Keratinocyte (primary cell): ENCODE data around the gene FEM1A. TPM values are rescaled to one million over a fixed set of nuclear protein-coding genes. Genes with fewer than 3 reads are reported as not detected.

ENCODE experiments used
- DNase-seq: peaks from one replicate; pipeline ENCODE4 v3.0.0-alpha.2; 2011; ENCODE audit warnings: low read depth, missing footprints, low spot score
- FAIRE-seq: peaks from 2 replicates; lab custom pipeline; 2011; peaks lifted over from hg19 to GRCh38; lab: Jason Lieb, UNC
- H2AFZ ChIP-seq: 2 replicates; pipeline ENCODE4 v1.6.0; 2012; ENCODE audit warnings: low read length, control low read depth, inconsistent platforms; ENCODE audit not compliant: control insufficient read depth
- H3K27ac ChIP-seq: 2 replicates; pipeline ENCODE4 v1.5.1; 2011; ENCODE audit warnings: low read length; ENCODE audit not compliant: control insufficient read depth, insufficient read depth
- H3K27me3 ChIP-seq: 3 replicates; pipeline ENCODE4 v1.6.0; 2011; ENCODE audit warnings: low read length; ENCODE audit not compliant: control insufficient read depth, insufficient read depth; ENCODE audit errors: extremely low read depth
- H3K36me3 ChIP-seq, 2 experiments: 2 replicates in 1 of 2; 3 replicates in 1 of 2; pipeline ENCODE4 v1.5.1; 2011; ENCODE audit warnings: low read length in 2 of 2, mild to moderate bottlenecking in 1 of 2; ENCODE audit not compliant: control insufficient read depth in 2 of 2, insufficient read depth in 2 of 2; ENCODE audit errors: extremely low read depth in 1 of 2
- H3K4me1 ChIP-seq: 3 replicates; pipeline ENCODE4 v1.5.1; 2011; ENCODE audit warnings: low read length; ENCODE audit not compliant: control insufficient read depth, insufficient read depth; ENCODE audit errors: extremely low read depth
- H3K4me2 ChIP-seq: 3 replicates; pipeline ENCODE4 v1.6.0; 2011; ENCODE audit warnings: low read depth, low read length; ENCODE audit not compliant: control insufficient read depth, insufficient read depth; ENCODE audit errors: extremely low read depth
- H3K4me3 ChIP-seq, 3 experiments: fragments of 200-600 bp in 1 of 3; sonication (generic) in 1 of 3; 2 replicates in 2 of 3; 3 replicates in 1 of 3; pipeline ENCODE4 v1.5.1; 2011 to 2016; ENCODE audit warnings: low read length in 3 of 3, mild to moderate bottlenecking in 3 of 3, control low read depth in 2 of 3, inconsistent platforms in 1 of 3, low read depth in 1 of 3, mixed read lengths in 1 of 3, mixed run types in 1 of 3, moderate library complexity in 1 of 3; ENCODE audit not compliant: control insufficient read depth in 2 of 3, insufficient read depth in 2 of 3; ENCODE audit errors: extremely low read depth in 1 of 3
- H3K79me2 ChIP-seq: 2 replicates; pipeline ENCODE4 v1.6.0; 2012; ENCODE audit warnings: low read length; ENCODE audit not compliant: control insufficient read depth, insufficient read depth
- H3K9ac ChIP-seq: 3 replicates; pipeline ENCODE4 v1.6.0; 2011; ENCODE audit warnings: low read length; ENCODE audit not compliant: control insufficient read depth, insufficient read depth; ENCODE audit errors: extremely low read depth
- H3K9me1 ChIP-seq: 3 replicates; pipeline ENCODE4 v1.6.0; 2011; ENCODE audit warnings: low read length; ENCODE audit not compliant: control insufficient read depth, insufficient read depth; ENCODE audit errors: extremely low read depth
- H3K9me3 ChIP-seq: 2 replicates; pipeline ENCODE4 v1.5.1; 2012; ENCODE audit warnings: low read depth, low read length; ENCODE audit not compliant: control insufficient read depth
- H4K20me1 ChIP-seq: 3 replicates; pipeline ENCODE4 v1.6.0; 2011; ENCODE audit warnings: low read length; ENCODE audit not compliant: control insufficient read depth, insufficient read depth; ENCODE audit errors: extremely low read depth
- EZH2 ChIP-seq: IDR thresholded peaks from one replicate; pipeline ENCODE4 v1.6.1; 2012; ENCODE audit warnings: inconsistent platforms, mild to moderate bottlenecking, low read length, moderate library complexity
- dilution Hi-C: fragments of 300-500 bp; cut with MboI; formaldehyde crosslinking; loops from one replicate; pipeline ENCODE4 v1.7.0; 2020; ENCODE audit warnings: low sequenced_read_pairs; ENCODE audit not compliant: extremely low pct_ligation_motif_present
- polyA plus RNA-seq, 5 experiments: library from polyadenylated mRNA; depleted of rRNA in 3 of 5; stranded (reverse) in 3 of 5; stranded (forward) in 1 of 5; unstranded in 1 of 5; fragments of >200 nt; gene quantifications; 1 replicate in 1 of 5; 2 replicates in 3 of 5; 3 replicates in 1 of 5; pipeline versions ENCODE4 v1.2.1 to v1.2.3, GENCODE V29; 2011 to 2012; ENCODE audit warnings: missing spikeins in 2 of 5, low read depth in 1 of 5, low replicate concordance in 1 of 5
- TF ChIP-seq, protein P1 (sequence below), 3 experiments: IDR thresholded peaks in 1 of 3; conservative IDR thresholded peaks in 1 of 3; optimal IDR thresholded peaks in 1 of 3; 2 replicates in 2 of 3; 3 replicates in 1 of 3; pipeline versions ENCODE3 to v1.5.1; 2011; ENCODE audit warnings: low read length in 3 of 3, mild to moderate bottlenecking in 3 of 3, moderate library complexity in 2 of 3, control low read depth in 1 of 3, inconsistent platforms in 1 of 3; ENCODE audit not compliant: insufficient read depth in 2 of 3; ENCODE audit errors: extremely low read depth in 1 of 3

FEM1A gene
- polyA plus RNA-seq, 1 donor (not counting 4 experiments of a cell fraction or from before 2014, with no cell fraction given): 3.5 TPM

DNA sequence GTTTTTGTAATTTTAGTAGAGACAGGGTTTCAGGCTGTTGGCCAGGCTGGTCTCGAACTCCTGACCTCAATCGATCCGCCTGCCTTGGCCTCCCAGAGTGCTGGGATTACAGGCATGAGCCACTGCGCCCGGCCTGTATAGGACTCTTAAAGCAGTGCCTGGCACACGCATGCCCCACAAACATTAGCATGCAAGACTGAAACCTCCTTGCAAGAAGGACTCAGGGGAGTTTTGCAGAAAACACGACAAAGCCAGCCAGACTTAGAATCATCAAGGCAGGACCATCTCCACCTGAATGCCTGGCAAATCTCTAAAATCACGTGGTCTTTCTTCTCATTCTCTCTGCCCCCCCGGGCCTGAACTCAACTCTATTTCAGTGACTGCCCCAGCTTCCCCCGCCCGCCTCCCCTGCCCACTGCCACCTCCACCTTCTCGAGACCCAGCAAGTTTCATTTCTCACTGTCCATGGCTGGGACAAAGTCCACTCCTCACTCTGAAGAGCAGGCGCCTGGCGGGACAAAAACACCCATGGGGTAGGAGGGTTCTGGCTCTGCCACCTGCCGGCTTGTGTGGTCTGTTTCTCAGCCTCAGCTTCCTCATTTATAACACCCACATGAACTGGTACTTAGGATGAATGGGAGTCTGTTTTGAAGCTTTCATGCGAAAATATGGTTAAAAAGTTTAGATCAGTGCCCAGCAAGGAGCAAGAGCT, 37.6 kb downstream of the FEM1A start:
- no peaks in the 10 kb centered on the region for H3K27me3 ChIP-seq
- H3K36me3 ChIP-seq: peaks cover 0 to 7% of the 10 kb centered on the region in 2 experiments
- no peak overlapping the region for H2AFZ ChIP-seq
- H3K9me3 ChIP-seq: no peaks in the 10 kb centered on the region
- no peak overlapping the region for H3K9ac ChIP-seq
- H3K79me2 ChIP-seq: peaks cover 68% of the 10 kb centered on the region
- H3K27ac ChIP-seq: no peak overlapping the region
- peaks cover 18% of the 10 kb centered on the region for H3K4me1 ChIP-seq
- TF ChIP-seq, protein P1, sequence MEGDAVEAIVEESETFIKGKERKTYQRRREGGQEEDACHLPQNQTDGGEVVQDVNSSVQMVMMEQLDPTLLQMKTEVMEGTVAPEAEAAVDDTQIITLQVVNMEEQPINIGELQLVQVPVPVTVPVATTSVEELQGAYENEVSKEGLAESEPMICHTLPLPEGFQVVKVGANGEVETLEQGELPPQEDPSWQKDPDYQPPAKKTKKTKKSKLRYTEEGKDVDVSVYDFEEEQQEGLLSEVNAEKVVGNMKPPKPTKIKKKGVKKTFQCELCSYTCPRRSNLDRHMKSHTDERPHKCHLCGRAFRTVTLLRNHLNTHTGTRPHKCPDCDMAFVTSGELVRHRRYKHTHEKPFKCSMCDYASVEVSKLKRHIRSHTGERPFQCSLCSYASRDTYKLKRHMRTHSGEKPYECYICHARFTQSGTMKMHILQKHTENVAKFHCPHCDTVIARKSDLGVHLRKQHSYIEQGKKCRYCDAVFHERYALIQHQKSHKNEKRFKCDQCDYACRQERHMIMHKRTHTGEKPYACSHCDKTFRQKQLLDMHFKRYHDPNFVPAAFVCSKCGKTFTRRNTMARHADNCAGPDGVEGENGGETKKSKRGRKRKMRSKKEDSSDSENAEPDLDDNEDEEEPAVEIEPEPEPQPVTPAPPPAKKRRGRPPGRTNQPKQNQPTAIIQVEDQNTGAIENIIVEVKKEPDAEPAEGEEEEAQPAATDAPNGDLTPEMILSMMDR (optimal IDR thresholded peaks at IDR 0.05 in 1 of 3, IDR thresholded peaks at IDR 0.05 in 1 of 3, conservative IDR thresholded peaks at IDR 0.05 in 1 of 3; ENCODE audit: extremely low read depth in 1 of 3, insufficient read depth in 2 of 3, low read length in 3 of 3): no peak
- no peak for TF ChIP-seq EZH2
- no peaks in the 10 kb centered on the region for H3K9me1 ChIP-seq
- FAIRE-seq: no peak
- peaks cover 4% of the 10 kb centered on the region for H4K20me1 ChIP-seq
- dilution Hi-C loops: no loop called here
- peak overlapping the region; percentile 73 for H3K4me2 ChIP-seq
- DNase-seq: no peak
- H3K4me3 ChIP-seq: peak overlapping the region in 2 of 3 experiments; percentile 19 to 54

DNA sequence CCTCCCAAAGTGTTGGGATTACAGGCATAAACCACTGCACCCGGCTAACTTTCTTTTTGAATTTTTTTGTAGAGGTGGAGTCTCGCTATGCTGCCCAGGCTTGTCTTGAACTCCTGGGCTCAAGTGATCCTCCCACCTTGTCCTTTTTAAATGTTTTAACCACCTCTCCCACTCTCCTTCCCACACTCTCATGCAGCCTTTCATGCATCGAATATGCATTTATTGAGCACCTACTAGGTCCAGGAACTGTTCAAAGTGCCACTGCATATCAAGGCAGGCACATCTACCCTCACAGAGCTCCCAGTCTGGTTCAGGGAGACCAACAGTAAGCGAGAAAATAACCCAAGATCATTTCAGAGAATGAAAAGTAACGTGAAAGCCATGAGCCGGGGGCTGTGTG, 38.8 kb downstream of the FEM1A start:
- peaks cover 56% of the 10 kb centered on the region for H3K79me2 ChIP-seq
- peaks cover 18% of the 10 kb centered on the region for H3K4me1 ChIP-seq
- no peak overlapping the region for H2AFZ ChIP-seq
- no peaks in the 10 kb centered on the region for H3K9me1 ChIP-seq
- DNase-seq (no peak), FAIRE-seq (no peak)
- H3K27me3 ChIP-seq: no peaks in the 10 kb centered on the region
- H3K9me3 ChIP-seq: no peaks in the 10 kb centered on the region
- peak overlapping the region; percentile 99 for H3K4me2 ChIP-seq
- no peak for TF ChIP-seq EZH2
- TF ChIP-seq, protein P1 (optimal IDR thresholded peaks at IDR 0.05 in 1 of 3, IDR thresholded peaks at IDR 0.05 in 1 of 3, conservative IDR thresholded peaks at IDR 0.05 in 1 of 3; ENCODE audit: extremely low read depth in 1 of 3, insufficient read depth in 2 of 3, low read length in 3 of 3): no peak
- peak overlapping the region; percentile 96 for H3K9ac ChIP-seq
- peaks cover 0 to 4% of the 10 kb centered on the region in 2 experiments for H3K36me3 ChIP-seq
- dilution Hi-C loops: no loop called here
- peaks cover 4% of the 10 kb centered on the region for H4K20me1 ChIP-seq
- peak overlapping the region; percentile 98 to 99 (median 99) for H3K4me3 ChIP-seq
- H3K27ac ChIP-seq: peak overlapping the region; percentile 93
